HepG2 (cell line): ENCODE measurements around the gene ARHGAP22. TPM values are rescaled to one million over a fixed set of nuclear protein-coding genes. Genes with fewer than 3 reads are reported as not detected.

Source experiments
- ATAC-seq: fragments of 200-7000 bp; cut with Tn5 transposase; 3 replicates; pipeline ENCODE4 v1.9.1; 2020; ENCODE audit warnings: mild to moderate bottlenecking, moderate library complexity
- BruUV-seq: library from RNA; stranded (reverse); fragments of 400-500 nt; replicated peaks from 2 replicates; lab custom pipeline; 2021; lab: Mats Ljungman, UMichigan
- CTCF ChIA-PET: fragments of 300-600 bp; formaldehyde crosslinking; extraction: SDS; loops from one replicate; lab custom pipeline; 2021; ENCODE audit warnings: low total read pairs, inconsistent platforms, low intra/inter-chr PET ratio; lab: Yijun Ruan, JAX
- POLR2A ChIA-PET: fragments of 350-600 bp; sonication (Branson Sonifier 250); formaldehyde crosslinking; loops from one replicate; lab custom pipeline; 2020; ENCODE audit warnings: antibody characterized with exemption, inconsistent platforms; lab: Yijun Ruan, JAX
- DNase-seq: peaks from one replicate; pipeline ENCODE4 v3.0.0-alpha.2; 2015; ENCODE audit warnings: low spot score
- FAIRE-seq: peaks from 3 replicates; lab custom pipeline; 2011; peaks lifted over from hg19 to GRCh38; lab: Jason Lieb, UNC
- H2AFZ ChIP-seq: one replicate; pipeline ENCODE4 v1.6.1; 2011; ENCODE audit warnings: low read length, inconsistent platforms
- H3K27ac ChIP-seq: fragments of 300-600 bp; 3 replicates; pipeline ENCODE4 v1.8.0; 2011; ENCODE audit warnings: mixed run types, mild to moderate bottlenecking, mixed read lengths, low read length, inconsistent platforms; ENCODE audit not compliant: insufficient read depth; ENCODE audit errors: extremely low read length
- H3K27me3 ChIP-seq, 2 experiments: fragments of 200-600 bp in 1 of 2; 2 replicates in 1 of 2; 3 replicates in 1 of 2; pipeline versions ENCODE4 v1.6.0 to v1.8.0; 2011; ENCODE audit warnings: low read length in 2 of 2, mild to moderate bottlenecking in 2 of 2, moderate library complexity in 2 of 2, inconsistent platforms in 1 of 2; ENCODE audit not compliant: insufficient read depth in 2 of 2, control insufficient read depth in 1 of 2
- H3K36me3 ChIP-seq, 2 experiments: fragments of 200-600 bp in 1 of 2; replicated peaks in 1 of 2; 2 replicates in 1 of 2; 3 replicates in 1 of 2; pipeline versions ENCODE4 v1.5.1 to v1.8.0; 2011; ENCODE audit warnings: low read length in 2 of 2, inconsistent platforms in 1 of 2; ENCODE audit not compliant: insufficient read depth in 2 of 2, control insufficient read depth in 1 of 2
- H3K4me1 ChIP-seq: 2 replicates; pipeline ENCODE4 v1.5.1; 2012; ENCODE audit warnings: low read length, inconsistent platforms; ENCODE audit not compliant: insufficient read depth
- H3K4me2 ChIP-seq: 2 replicates; pipeline ENCODE4 v1.6.0; 2011; ENCODE audit warnings: low read depth, low read length, inconsistent platforms
- H3K4me3 ChIP-seq, 3 experiments: fragments of 200-600 bp in 1 of 3; sonication (generic), shearing (Covaris generic) in 1 of 3; replicated peaks in 1 of 3; 2 replicates each; pipeline ENCODE4 v1.5.1; 2011 to 2016; ENCODE audit warnings: low read length in 3 of 3, inconsistent platforms in 2 of 3, low read depth in 2 of 3, mild to moderate bottlenecking in 2 of 3, control low read depth in 1 of 3, mixed read lengths in 1 of 3; ENCODE audit not compliant: insufficient read depth in 1 of 3
- H3K79me2 ChIP-seq: one replicate; pipeline ENCODE4 v1.6.1; 2011; ENCODE audit warnings: low read length, inconsistent platforms; ENCODE audit not compliant: insufficient read depth
- H3K9ac ChIP-seq: 2 replicates; pipeline ENCODE4 v1.6.0; 2011; ENCODE audit warnings: mild to moderate bottlenecking, low read depth, low read length, inconsistent platforms; ENCODE audit not compliant: insufficient read depth
- H3K9me3 ChIP-seq: 2 replicates; pipeline ENCODE4 v1.5.1; 2012; ENCODE audit warnings: mild to moderate bottlenecking, low read length
- H4K20me1 ChIP-seq: 2 replicates; pipeline ENCODE4 v1.6.0; 2011; ENCODE audit warnings: inconsistent platforms, mild to moderate bottlenecking, low read length, moderate library complexity; ENCODE audit not compliant: insufficient read depth
- DNMT1 ChIP-seq: sonication (generic); formaldehyde crosslinking; IDR thresholded peaks from 2 replicates; pipeline ENCODE4 v1.5.1; 2020; ENCODE audit warnings: mild to moderate bottlenecking, missing genetic modification reagents
- ERF ChIP-seq: IDR thresholded peaks from 2 replicates; pipeline ENCODE4 v1.6.1; 2018; ENCODE audit warnings: missing biosample characterization, missing genetic modification reagents
- FOXK1 ChIP-seq: sonication (generic); formaldehyde crosslinking; IDR thresholded peaks from 2 replicates; pipeline ENCODE4 v1.4.0; 2020; ENCODE audit warnings: low read depth, missing genetic modification reagents, borderline replicate concordance
- HIVEP1 ChIP-seq: sonication (generic); formaldehyde crosslinking; IDR thresholded peaks from 2 replicates; pipeline ENCODE4 v1.4.0; 2020; ENCODE audit warnings: mild to moderate bottlenecking, missing genetic modification reagents
- KLF16 ChIP-seq, 2 experiments: sonication (generic) in 1 of 2; formaldehyde crosslinking in 1 of 2; IDR thresholded peaks; 2 replicates each; pipeline versions ENCODE4 v1.6.1 to v1.8.0; 2016 to 2023; ENCODE audit warnings: missing genetic modification reagents in 2 of 2, missing compliant biosample characterization in 1 of 2
- MEF2D ChIP-seq: sonication (generic); formaldehyde crosslinking; IDR thresholded peaks from 2 replicates; pipeline ENCODE4 v1.5.1; 2020; ENCODE audit warnings: mild to moderate bottlenecking, missing genetic modification reagents
- NR2F2 ChIP-seq: IDR thresholded peaks from 2 replicates; pipeline ENCODE4 v1.6.1; 2012; ENCODE audit warnings: low read depth, inconsistent platforms, borderline replicate concordance
- RORA ChIP-seq: sonication (generic); formaldehyde crosslinking; IDR thresholded peaks from 2 replicates; pipeline ENCODE4 v1.5.0; 2020; ENCODE audit warnings: mild to moderate bottlenecking, missing genetic modification reagents, moderate library complexity
- TERF1 ChIP-seq: sonication (generic); formaldehyde crosslinking; IDR thresholded peaks from 2 replicates; pipeline ENCODE4 v1.8.0; 2022; ENCODE audit warnings: mild to moderate bottlenecking, missing genetic modification reagents, moderate library complexity
- ZNF224 ChIP-seq: sonication (generic); formaldehyde crosslinking; IDR thresholded peaks from 2 replicates; pipeline ENCODE4 v1.5.0; 2020; ENCODE audit warnings: mild to moderate bottlenecking, missing genetic modification reagents
- ZNF672 ChIP-seq: sonication (generic); formaldehyde crosslinking; IDR thresholded peaks from 2 replicates; pipeline ENCODE4 v1.8.1; 2022; ENCODE audit warnings: missing genetic modification reagents
- ZNF75D ChIP-seq: sonication (generic); formaldehyde crosslinking; IDR thresholded peaks from 2 replicates; pipeline ENCODE4 v1.8.1; 2023; ENCODE audit warnings: missing genetic modification reagents, mild to moderate bottlenecking, borderline replicate concordance
- WGBS: methylation state at CpG from one replicate; pipeline ENCODE4 v1.1.6; 2017; ENCODE audit warnings: low lambda C conversion rate; 5-methylcytosine and 5-hydroxymethylcytosine counted together
- in situ Hi-C: cut with HindIII; loops from 2 replicates; pipeline ENCODE4 v1.10.0; 2017; ENCODE audit warnings: low pct_unique_long_range_greater_than_20kb; ENCODE audit not compliant: extremely low pct_ligation_motif_present
- intact Hi-C: fragments of 100-400 bp; cut with micrococcal nuclease; formaldehyde crosslinking; loops from one replicate; pipeline ENCODE4 v1.10.0; 2022; ENCODE audit not compliant: unreplicated experiment
- polyA plus RNA-seq, 8 experiments: library from polyadenylated mRNA; depleted of rRNA in 3 of 8; stranded (reverse) in 7 of 8; unstranded in 1 of 8; fragments of >200 nt; fragmentation: Illumina TruSeq in 4 of 8; extraction: Trizol in 4 of 8; gene quantifications; 2 replicates each; pipeline versions ENCODE4 v1.2.1 to v1.2.3, GENCODE V29; 2011 to 2016; ENCODE audit warnings: low read depth in 4 of 8, missing spikeins in 1 of 8, mixed read lengths in 1 of 8; ENCODE audit not compliant: insufficient read depth in 1 of 8
- total RNA-seq, 5 experiments: library from RNA; depleted of rRNA; stranded (reverse); fragments of >200 nt; fragmentation: Illumina TruSeq; extraction: Trizol; gene quantifications; 2 replicates each; pipeline ENCODE4 v1.2.3, GENCODE V29; 2016; ENCODE audit warnings: low read depth in 1 of 5
- TF ChIP-seq, protein P1 (sequence below): sonication (generic); formaldehyde crosslinking; IDR thresholded peaks from 2 replicates; pipeline ENCODE4 v1.4.0; 2020; ENCODE audit warnings: mild to moderate bottlenecking, missing genetic modification reagents

Gene ARHGAP22
- total and polyA plus RNA-seq, 2 of the 13 experiments (the other 11 are each of a cell fraction or from before 2014, with no cell fraction given): 0.08 to 0.38 TPM

GRCh38 chr10:48437546-48437945, 167.3 kb downstream of the ARHGAP22 start:
- no peak overlapping the region for H2AFZ ChIP-seq
- no peaks in the 10 kb centered on the region for H4K20me1 ChIP-seq
- POLR2A ChIA-PET: no interaction called here
- H3K36me3 ChIP-seq: no peaks in the 10 kb centered on the region; a peak in 1 of 5 replicates
- no peak for TF ChIP-seq MEF2D (CRISPR knock-in tag)
- TF ChIP-seq ZNF224 (CRISPR knock-in tag): no peak
- TF ChIP-seq RORA (CRISPR knock-in tag): no peak
- TF ChIP-seq ZNF75D (CRISPR knock-in tag): no peak
- ATAC-seq (no peak), FAIRE-seq (no peak), DNase-seq (no peak)
- in situ Hi-C loops (no loop called here), intact Hi-C loops (no loop called here)
- BruUV-seq: no TSS peak
- CTCF ChIA-PET: no interaction called here
- no peaks in the 10 kb centered on the region for H3K79me2 ChIP-seq
- H3K27me3 ChIP-seq: no peaks in the 10 kb centered on the region
- H3K9ac ChIP-seq: no peak overlapping the region
- WGBS: 94% methylated on average over 3 of the region's 3 CpGs
- no peaks in the 10 kb centered on the region for H3K9me3 ChIP-seq
- no peak overlapping the region for H3K27ac ChIP-seq
- peaks cover 19% of the 10 kb centered on the region for H3K4me1 ChIP-seq
- H3K4me3 ChIP-seq: no peak overlapping the region
- H3K4me2 ChIP-seq: no peak overlapping the region

GRCh38 chr10:48431871-48432270, 173.0 kb downstream of the ARHGAP22 start:
- Histone ChIP-seq H3K79me2 (no peaks in the 10 kb centered on the region), H4K20me1 (no peaks in the 10 kb centered on the region), H3K27ac (no peak overlapping the region), H3K36me3 (peaks cover 0 to 4% of the 10 kb centered on the region in 2 experiments; a peak in 2 of 5 replicates)
- DNase-seq: no peak
- FAIRE-seq: no peak
- TF ChIP-seq HIVEP1 (CRISPR knock-in tag) (no peak), KLF16 (CRISPR knock-in tag; IDR thresholded peaks at IDR 0.05) (no peak), FOXK1 (no peak), ERF (CRISPR knock-in tag) (no peak), NR2F2 (no peak), TERF1 (no peak), ZNF672 (CRISPR knock-in tag) (no peak), DNMT1 (CRISPR knock-in tag) (no peak)
- TF ChIP-seq, protein P1, sequence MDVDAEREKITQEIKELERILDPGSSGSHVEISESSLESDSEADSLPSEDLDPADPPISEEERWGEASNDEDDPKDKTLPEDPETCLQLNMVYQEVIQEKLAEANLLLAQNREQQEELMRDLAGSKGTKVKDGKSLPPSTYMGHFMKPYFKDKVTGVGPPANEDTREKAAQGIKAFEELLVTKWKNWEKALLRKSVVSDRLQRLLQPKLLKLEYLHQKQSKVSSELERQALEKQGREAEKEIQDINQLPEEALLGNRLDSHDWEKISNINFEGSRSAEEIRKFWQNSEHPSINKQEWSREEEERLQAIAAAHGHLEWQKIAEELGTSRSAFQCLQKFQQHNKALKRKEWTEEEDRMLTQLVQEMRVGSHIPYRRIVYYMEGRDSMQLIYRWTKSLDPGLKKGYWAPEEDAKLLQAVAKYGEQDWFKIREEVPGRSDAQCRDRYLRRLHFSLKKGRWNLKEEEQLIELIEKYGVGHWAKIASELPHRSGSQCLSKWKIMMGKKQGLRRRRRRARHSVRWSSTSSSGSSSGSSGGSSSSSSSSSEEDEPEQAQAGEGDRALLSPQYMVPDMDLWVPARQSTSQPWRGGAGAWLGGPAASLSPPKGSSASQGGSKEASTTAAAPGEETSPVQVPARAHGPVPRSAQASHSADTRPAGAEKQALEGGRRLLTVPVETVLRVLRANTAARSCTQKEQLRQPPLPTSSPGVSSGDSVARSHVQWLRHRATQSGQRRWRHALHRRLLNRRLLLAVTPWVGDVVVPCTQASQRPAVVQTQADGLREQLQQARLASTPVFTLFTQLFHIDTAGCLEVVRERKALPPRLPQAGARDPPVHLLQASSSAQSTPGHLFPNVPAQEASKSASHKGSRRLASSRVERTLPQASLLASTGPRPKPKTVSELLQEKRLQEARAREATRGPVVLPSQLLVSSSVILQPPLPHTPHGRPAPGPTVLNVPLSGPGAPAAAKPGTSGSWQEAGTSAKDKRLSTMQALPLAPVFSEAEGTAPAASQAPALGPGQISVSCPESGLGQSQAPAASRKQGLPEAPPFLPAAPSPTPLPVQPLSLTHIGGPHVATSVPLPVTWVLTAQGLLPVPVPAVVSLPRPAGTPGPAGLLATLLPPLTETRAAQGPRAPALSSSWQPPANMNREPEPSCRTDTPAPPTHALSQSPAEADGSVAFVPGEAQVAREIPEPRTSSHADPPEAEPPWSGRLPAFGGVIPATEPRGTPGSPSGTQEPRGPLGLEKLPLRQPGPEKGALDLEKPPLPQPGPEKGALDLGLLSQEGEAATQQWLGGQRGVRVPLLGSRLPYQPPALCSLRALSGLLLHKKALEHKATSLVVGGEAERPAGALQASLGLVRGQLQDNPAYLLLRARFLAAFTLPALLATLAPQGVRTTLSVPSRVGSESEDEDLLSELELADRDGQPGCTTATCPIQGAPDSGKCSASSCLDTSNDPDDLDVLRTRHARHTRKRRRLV: no peak
- TF ChIP-seq, all 625 proteins: peak for 0
- ATAC-seq: no peak
- Histone ChIP-seq H2AFZ (no peak overlapping the region), H3K27me3 (no peaks in the 10 kb centered on the region), H3K9me3 (no peaks in the 10 kb centered on the region), H3K4me2 (no peak overlapping the region), H3K4me1 (no peaks in the 10 kb centered on the region), H3K9ac (no peak overlapping the region), H3K4me3 (no peak overlapping the region)
- intact Hi-C loops (no loop called here), in situ Hi-C loops (no loop called here)
- POLR2A ChIA-PET: no interaction called here
- BruUV-seq: no TSS peak
- CTCF ChIA-PET: no interaction called here
